ENCODE data around the gene PLET1.
"Not testable (repeated sequence)": the region's sequence is repeated elsewhere in the genome, so short reads cannot be mapped to it uniquely, and the experiment has no call there.

Gene PLET1

GRCh38 chr11:112210890-112211289, 49.8 kb downstream of the PLET1 start:
- no peak for DNase-seq

- no peak for DNase-seq
Observed at GRCh38 chr11:112206071-112206470, 54.6 kb downstream of the PLET1 start.

GRCh38 chr11:112200252-112200651, 60.4 kb downstream of the PLET1 start:
- no peak for DNase-seq

GRCh38 chr11:112199101-112199500, 61.6 kb downstream of the PLET1 start:
- DNase-seq: not testable (repeated sequence)
